GM23338 (cell line): ENCODE results near the gene DUSP3. TPM values are rescaled to one million over a fixed set of nuclear protein-coding genes. Genes with fewer than 3 reads are reported as not detected.

ENCODE experiments used
- ATAC-seq: fragments of 200-7000 bp; cut with Tn5 transposase; 3 replicates; pipeline ENCODE4 v1.9.1; 2020
- DNase-seq: peaks from one replicate; pipeline ENCODE4 v3.0.0-alpha.2; 2015; ENCODE audit warnings: low spot score
- H2AFZ ChIP-seq: fragments of 200-600 bp; sonication (generic); 2 replicates; pipeline ENCODE4 v1.8.0; 2016; ENCODE audit warnings: antibody characterized with exemption, mild to moderate bottlenecking, moderate library complexity
- H3F3A ChIP-seq: fragments of 200-600 bp; sonication (generic); replicated peaks from 2 replicates; pipeline ENCODE4 v1.8.0; 2017; ENCODE audit warnings: antibody characterized with exemption, mixed run types, low read depth
- H3K27ac ChIP-seq: fragments of 200-600 bp; sonication (generic); 2 replicates; pipeline ENCODE4 v1.6.1; 2016; ENCODE audit warnings: low read depth
- H3K27me3 ChIP-seq: fragments of 200-600 bp; sonication (generic); 2 replicates; pipeline ENCODE4 v1.8.0; 2016; ENCODE audit warnings: mild to moderate bottlenecking, mixed run types, moderate library complexity; ENCODE audit not compliant: insufficient read depth
- H3K36me3 ChIP-seq: fragments of 200-600 bp; sonication (generic); 2 replicates; pipeline ENCODE4 v1.8.0; 2016; ENCODE audit warnings: mild to moderate bottlenecking; ENCODE audit not compliant: insufficient read depth
- H3K4me1 ChIP-seq: fragments of 200-600 bp; sonication (generic); 2 replicates; pipeline ENCODE4 v1.8.0; 2016; ENCODE audit warnings: mild to moderate bottlenecking, moderate library complexity; ENCODE audit not compliant: insufficient read depth
- H3K4me2 ChIP-seq: fragments of 200-600 bp; sonication (generic); 2 replicates; pipeline ENCODE4 v1.7.1; 2017; ENCODE audit warnings: mixed run types
- H3K4me3 ChIP-seq: fragments of 200-600 bp; sonication (generic); 2 replicates; pipeline ENCODE4 v1.6.1; 2016; ENCODE audit warnings: mixed run types
- H3K79me2 ChIP-seq: fragments of 200-600 bp; sonication (generic); replicated peaks from 2 replicates; pipeline ENCODE4 v1.8.0; 2017; ENCODE audit warnings: mild to moderate bottlenecking; ENCODE audit not compliant: insufficient read depth
- H3K9me2 ChIP-seq: fragments of 200-600 bp; sonication (generic); 2 replicates; pipeline ENCODE4 v1.8.0; 2017; ENCODE audit not compliant: insufficient read depth
- H4K20me1 ChIP-seq: fragments of 200-600 bp; sonication (generic); replicated peaks from 2 replicates; pipeline ENCODE4 v1.8.0; 2017; ENCODE audit warnings: mild to moderate bottlenecking; ENCODE audit not compliant: insufficient read depth
- H3K27ac Mint-ChIP-seq: 2 replicates; pipeline ENCODE4 v1.8.0; 2020; ENCODE audit warnings: inconsistent platforms, mild to moderate bottlenecking, moderate library complexity, mixed read lengths
- H3K27me3 Mint-ChIP-seq: 3 replicates; pipeline ENCODE4 v1.8.0; 2022; ENCODE audit warnings: low read depth, mild to moderate bottlenecking, moderate library complexity, mixed read lengths, inconsistent platforms; ENCODE audit not compliant: insufficient read depth, poor library complexity
- H3K36me3 Mint-ChIP-seq: 3 replicates; pipeline ENCODE4 v1.8.0; 2021; ENCODE audit warnings: low read depth, mild to moderate bottlenecking, inconsistent platforms, moderate library complexity, mixed read lengths
- H3K4me1 Mint-ChIP-seq: 3 replicates; pipeline ENCODE4 v1.8.0; 2020; ENCODE audit warnings: mild to moderate bottlenecking, inconsistent platforms, mixed read lengths
- H3K4me3 Mint-ChIP-seq: 3 replicates; pipeline ENCODE4 v1.8.0; 2021; ENCODE audit warnings: moderate library complexity, mild to moderate bottlenecking, inconsistent platforms, mixed read lengths
- H3K9me3 Mint-ChIP-seq: 3 replicates; pipeline ENCODE4 v1.8.0; 2020; ENCODE audit warnings: moderate library complexity, mild to moderate bottlenecking, inconsistent platforms, mixed read lengths
- CREB1 ChIP-seq: fragments of 250-450 bp; sonication (Bioruptor Pico); IDR thresholded peaks from 2 replicates; pipeline ENCODE4 v1.5.0; 2020; ENCODE audit warnings: low read depth, mild to moderate bottlenecking, moderate library complexity
- CTCF ChIP-seq, 2 experiments: fragments of 200-600 bp in 1 of 2; sonication (generic) in 1 of 2; conservative IDR thresholded peaks; 2 replicates each; pipeline versions ENCODE4 v1.5.1 to v1.6.1; 2016 to 2017; ENCODE audit warnings: antibody characterized with exemption in 2 of 2, low read depth in 2 of 2, mild to moderate bottlenecking in 2 of 2, moderate library complexity in 1 of 2
- ETS1 ChIP-seq: IDR thresholded peaks from 2 replicates; pipeline ENCODE4 v1.6.1; 2016; ENCODE audit warnings: antibody characterized with exemption
- EZH2 ChIP-seq: fragments of 200-600 bp; sonication (generic); IDR thresholded peaks from one replicate; pipeline ENCODE4 v1.8.0; 2017; ENCODE audit warnings: antibody characterized with exemption, mild to moderate bottlenecking, low read depth; ENCODE audit not compliant: unreplicated experiment
- EZH2phosphoT487 ChIP-seq: fragments of 200-600 bp; sonication (generic); IDR thresholded peaks from one replicate; pipeline ENCODE4 v1.8.1; 2018; ENCODE audit warnings: antibody characterized with exemption; ENCODE audit not compliant: unreplicated experiment
- JUNB ChIP-seq: IDR thresholded peaks from one replicate; pipeline ENCODE4 v1.6.1; 2016; ENCODE audit warnings: antibody characterized with exemption; ENCODE audit not compliant: unreplicated experiment
- NANOG ChIP-seq: IDR thresholded peaks from 2 replicates; pipeline ENCODE4 v1.6.1; 2016; ENCODE audit warnings: antibody characterized with exemption, borderline replicate concordance
- POLR2AphosphoS5 ChIP-seq: IDR thresholded peaks from 2 replicates; pipeline ENCODE4 v1.6.1; 2016; ENCODE audit warnings: antibody characterized with exemption, low read depth
- REST ChIP-seq: IDR thresholded peaks from one replicate; pipeline ENCODE4 v1.6.1; 2018; ENCODE audit warnings: antibody characterized with exemption; ENCODE audit not compliant: unreplicated experiment
- STAT1 ChIP-seq: IDR thresholded peaks from one replicate; pipeline ENCODE4 v1.6.1; 2016; ENCODE audit warnings: antibody characterized with exemption; ENCODE audit not compliant: unreplicated experiment
- ZNF114 ChIP-seq: fragments of 250-450 bp; sonication (Bioruptor Pico); IDR thresholded peaks from 2 replicates; pipeline ENCODE4 v1.5.0; 2020; ENCODE audit warnings: mild to moderate bottlenecking, moderate library complexity
- ZNF331 ChIP-seq: fragments of 250-450 bp; sonication (Bioruptor Pico); IDR thresholded peaks from 2 replicates; pipeline ENCODE4 v1.5.0; 2020; ENCODE audit warnings: low read depth, mild to moderate bottlenecking, moderate library complexity
- ZNF462 ChIP-seq: fragments of 250-450 bp; sonication (Bioruptor Pico); IDR thresholded peaks from 2 replicates; pipeline ENCODE4 v1.5.0; 2020; ENCODE audit warnings: mild to moderate bottlenecking, moderate library complexity
- polyA plus RNA-seq: library from polyadenylated mRNA; unstranded; fragments of >200 nt; fragmentation: Nextera tagmentation; extraction: Ambion mirVana; gene quantifications from 2 replicates; pipeline ENCODE4 v1.2.1, GENCODE V29; 2016
- total RNA-seq: library from RNA; depleted of rRNA; stranded (reverse); fragments of >200 nt; shearing (Covaris generic); gene quantifications from 2 replicates; pipeline ENCODE4 v1.2.3, GENCODE V29; 2014

DUSP3 gene
- total and polyA plus RNA-seq, 2 experiments from 2014 or later = 14.7 to 22.1 TPM

- H3K36me3 Mint-ChIP-seq = no peaks in the 10 kb centered on the region; the same call in 2 of the 3 replicates
- Histone ChIP-seq H3K4me1 (peaks cover 12% of the 10 kb centered on the region; the same call in 1 of the 2 replicates), H3F3A (no peaks in the 10 kb centered on the region), H3K4me3 (no peak overlapping the region), H2AFZ (no peak overlapping the region), H3K27me3 (no peaks in the 10 kb centered on the region), H3K36me3 (no peaks in the 10 kb centered on the region), H3K4me2 (no peak overlapping the region), H3K9me2 (no peaks in the 10 kb centered on the region), H4K20me1 (no peaks in the 10 kb centered on the region), H3K27ac (no peak overlapping the region), H3K79me2 (no peaks in the 10 kb centered on the region)
- TF ChIP-seq STAT1 (no peak), ZNF331 (no peak), EZH2phosphoT487 (no peak), JUNB (no peak), CTCF (conservative IDR thresholded peaks at IDR 0.05; ENCODE audit: low read depth in 2 of 2) (no peak), REST (no peak), ETS1 (no peak), ZNF114 (CRISPR knock-in tag) (no peak), ZNF462 (CRISPR knock-in tag) (no peak), CREB1 (CRISPR knock-in tag) (no peak), EZH2 (no peak), NANOG (no peak), POLR2AphosphoS5 (no peak)
- H3K27me3 Mint-ChIP-seq = peaks cover 5% of the 10 kb centered on the region
- H3K27ac Mint-ChIP-seq = no peak overlapping the region
- peaks cover 3% of the 10 kb centered on the region; the same call in 1 of the 3 replicates for H3K9me3 Mint-ChIP-seq
- H3K4me3 Mint-ChIP-seq = no peak overlapping the region
- DNase-seq (no peak), ATAC-seq (no peak)
- peaks cover 35% of the 10 kb centered on the region for H3K4me1 Mint-ChIP-seq
These were observed 37.1 kb downstream of the DUSP3 start for GRCh38 chr17:43741636-43742035.
